ENCODE results near the gene LRRC53. TPM values are rescaled to one million over a fixed set of nuclear protein-coding genes. Genes with fewer than 3 reads are reported as not detected.

LRRC53 gene
- total and polyA plus RNA-seq, 2 experiments from 2014 or later: not detected

DNA sequence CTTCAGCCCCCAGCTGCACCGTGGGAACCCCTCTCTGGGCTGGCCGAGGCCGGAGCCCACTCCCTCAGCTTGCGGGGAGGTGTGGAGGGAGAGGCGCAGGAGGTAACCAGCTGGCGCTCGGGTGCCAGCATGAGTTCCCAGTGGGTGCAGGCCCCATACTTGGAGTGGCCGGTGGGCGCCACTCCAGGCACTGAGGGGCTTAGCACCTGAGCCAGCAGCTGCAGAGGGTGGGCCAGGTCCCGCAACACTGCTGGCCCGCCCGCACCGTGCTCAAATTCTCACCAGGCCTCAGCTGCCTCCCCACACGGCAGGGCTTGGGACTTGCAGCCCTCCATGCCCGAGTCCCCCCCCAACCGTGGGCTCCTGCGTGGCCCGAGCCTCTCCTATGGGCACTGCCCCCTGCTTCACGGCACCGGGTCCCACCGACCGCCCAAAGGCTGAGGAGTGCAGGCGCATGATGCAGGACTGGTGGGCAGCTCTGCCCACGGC, 47.2 kb downstream of the LRRC53 start:
- ATAC-seq: no peak
- H3K9me2 ChIP-seq (ENCODE audit: insufficient read depth): no peaks in the 10 kb centered on the region
- H2AFZ ChIP-seq: no peak overlapping the region
- H3K36me3 ChIP-seq (ENCODE audit: insufficient read depth): no peaks in the 10 kb centered on the region
- no peak for DNase-seq (ENCODE audit: low spot score)
- H3K4me3 Mint-ChIP-seq: no peak overlapping the region
- no peaks in the 10 kb centered on the region; the same call in 1 of the 2 replicates for H3K4me1 ChIP-seq (ENCODE audit: insufficient read depth)
- H4K20me1 ChIP-seq (replicated peaks; ENCODE audit: insufficient read depth): no peaks in the 10 kb centered on the region
- H3F3A ChIP-seq (replicated peaks; ENCODE audit: low read depth): no peaks in the 10 kb centered on the region
- no peak overlapping the region for H3K27ac ChIP-seq (ENCODE audit: low read depth)
- H3K36me3 Mint-ChIP-seq (ENCODE audit: low read depth): peaks cover 4% of the 10 kb centered on the region; the same call in 2 of the 3 replicates
- H3K27me3 Mint-ChIP-seq (ENCODE audit: insufficient read depth, low read depth, poor library complexity): peaks cover 2% of the 10 kb centered on the region
- H3K79me2 ChIP-seq (replicated peaks; ENCODE audit: insufficient read depth): no peaks in the 10 kb centered on the region
- H3K4me3 ChIP-seq: no peak overlapping the region
- H3K4me2 ChIP-seq: no peak overlapping the region
- peaks cover 15% of the 10 kb centered on the region for H3K9me3 Mint-ChIP-seq
- peaks cover 12% of the 10 kb centered on the region; the same call in 2 of the 3 replicates for H3K4me1 Mint-ChIP-seq
- no peak for TF ChIP-seq NANOG (IDR thresholded peaks at IDR 0.05; ENCODE audit: borderline replicate concordance)
- TF ChIP-seq, protein P1, sequence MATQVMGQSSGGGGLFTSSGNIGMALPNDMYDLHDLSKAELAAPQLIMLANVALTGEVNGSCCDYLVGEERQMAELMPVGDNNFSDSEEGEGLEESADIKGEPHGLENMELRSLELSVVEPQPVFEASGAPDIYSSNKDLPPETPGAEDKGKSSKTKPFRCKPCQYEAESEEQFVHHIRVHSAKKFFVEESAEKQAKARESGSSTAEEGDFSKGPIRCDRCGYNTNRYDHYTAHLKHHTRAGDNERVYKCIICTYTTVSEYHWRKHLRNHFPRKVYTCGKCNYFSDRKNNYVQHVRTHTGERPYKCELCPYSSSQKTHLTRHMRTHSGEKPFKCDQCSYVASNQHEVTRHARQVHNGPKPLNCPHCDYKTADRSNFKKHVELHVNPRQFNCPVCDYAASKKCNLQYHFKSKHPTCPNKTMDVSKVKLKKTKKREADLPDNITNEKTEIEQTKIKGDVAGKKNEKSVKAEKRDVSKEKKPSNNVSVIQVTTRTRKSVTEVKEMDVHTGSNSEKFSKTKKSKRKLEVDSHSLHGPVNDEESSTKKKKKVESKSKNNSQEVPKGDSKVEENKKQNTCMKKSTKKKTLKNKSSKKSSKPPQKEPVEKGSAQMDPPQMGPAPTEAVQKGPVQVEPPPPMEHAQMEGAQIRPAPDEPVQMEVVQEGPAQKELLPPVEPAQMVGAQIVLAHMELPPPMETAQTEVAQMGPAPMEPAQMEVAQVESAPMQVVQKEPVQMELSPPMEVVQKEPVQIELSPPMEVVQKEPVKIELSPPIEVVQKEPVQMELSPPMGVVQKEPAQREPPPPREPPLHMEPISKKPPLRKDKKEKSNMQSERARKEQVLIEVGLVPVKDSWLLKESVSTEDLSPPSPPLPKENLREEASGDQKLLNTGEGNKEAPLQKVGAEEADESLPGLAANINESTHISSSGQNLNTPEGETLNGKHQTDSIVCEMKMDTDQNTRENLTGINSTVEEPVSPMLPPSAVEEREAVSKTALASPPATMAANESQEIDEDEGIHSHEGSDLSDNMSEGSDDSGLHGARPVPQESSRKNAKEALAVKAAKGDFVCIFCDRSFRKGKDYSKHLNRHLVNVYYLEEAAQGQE (IDR thresholded peaks at IDR 0.05; ENCODE audit: unreplicated experiment): no peak
- no peak for TF ChIP-seq STAT1 (IDR thresholded peaks at IDR 0.05; ENCODE audit: unreplicated experiment)
- TF ChIP-seq POLR2AphosphoS5 (IDR thresholded peaks at IDR 0.05; ENCODE audit: low read depth): no peak
- TF ChIP-seq JUNB (IDR thresholded peaks at IDR 0.05; ENCODE audit: unreplicated experiment): no peak
- TF ChIP-seq CREB1 (CRISPR knock-in tag; IDR thresholded peaks at IDR 0.05; ENCODE audit: low read depth): no peak
- TF ChIP-seq ZNF114 (CRISPR knock-in tag; IDR thresholded peaks at IDR 0.05): no peak
- no peak for TF ChIP-seq EZH2phosphoT487 (IDR thresholded peaks at IDR 0.05; ENCODE audit: unreplicated experiment)
- H3K27ac Mint-ChIP-seq: no peak overlapping the region
- H3K27me3 ChIP-seq (ENCODE audit: insufficient read depth): no peaks in the 10 kb centered on the region

- H2AFZ ChIP-seq: no peak overlapping the region
- DNase-seq (ENCODE audit: low spot score) (no peak), ATAC-seq (no peak)
- H3K4me1 Mint-ChIP-seq: peaks cover 12% of the 10 kb centered on the region; the same call in 2 of the 3 replicates
- no peaks in the 10 kb centered on the region for H3F3A ChIP-seq (replicated peaks; ENCODE audit: low read depth)
- H3K4me2 ChIP-seq: no peak overlapping the region
- no peaks in the 10 kb centered on the region for H3K9me2 ChIP-seq (ENCODE audit: insufficient read depth)
- H3K36me3 Mint-ChIP-seq (ENCODE audit: low read depth): peaks cover 4% of the 10 kb centered on the region; the same call in 2 of the 3 replicates
- H3K27me3 ChIP-seq (ENCODE audit: insufficient read depth): no peaks in the 10 kb centered on the region
- H4K20me1 ChIP-seq (replicated peaks; ENCODE audit: insufficient read depth): no peaks in the 10 kb centered on the region
- peaks cover 15% of the 10 kb centered on the region for H3K9me3 Mint-ChIP-seq
- no peaks in the 10 kb centered on the region; the same call in 1 of the 2 replicates for H3K4me1 ChIP-seq (ENCODE audit: insufficient read depth)
- H3K4me3 Mint-ChIP-seq: no peak overlapping the region
- peaks cover 2% of the 10 kb centered on the region for H3K27me3 Mint-ChIP-seq (ENCODE audit: insufficient read depth, low read depth, poor library complexity)
- H3K4me3 ChIP-seq: no peak overlapping the region
- no peaks in the 10 kb centered on the region for H3K79me2 ChIP-seq (replicated peaks; ENCODE audit: insufficient read depth)
- no peak overlapping the region for H3K27ac ChIP-seq (ENCODE audit: low read depth)
- no peaks in the 10 kb centered on the region for H3K36me3 ChIP-seq (ENCODE audit: insufficient read depth)
- no peak overlapping the region for H3K27ac Mint-ChIP-seq
- no peak for TF ChIP-seq ZNF462 (CRISPR knock-in tag; IDR thresholded peaks at IDR 0.05)
- TF ChIP-seq JUNB (IDR thresholded peaks at IDR 0.05; ENCODE audit: unreplicated experiment): no peak
- no peak for TF ChIP-seq CREB1 (CRISPR knock-in tag; IDR thresholded peaks at IDR 0.05; ENCODE audit: low read depth)
- TF ChIP-seq, protein P2, sequence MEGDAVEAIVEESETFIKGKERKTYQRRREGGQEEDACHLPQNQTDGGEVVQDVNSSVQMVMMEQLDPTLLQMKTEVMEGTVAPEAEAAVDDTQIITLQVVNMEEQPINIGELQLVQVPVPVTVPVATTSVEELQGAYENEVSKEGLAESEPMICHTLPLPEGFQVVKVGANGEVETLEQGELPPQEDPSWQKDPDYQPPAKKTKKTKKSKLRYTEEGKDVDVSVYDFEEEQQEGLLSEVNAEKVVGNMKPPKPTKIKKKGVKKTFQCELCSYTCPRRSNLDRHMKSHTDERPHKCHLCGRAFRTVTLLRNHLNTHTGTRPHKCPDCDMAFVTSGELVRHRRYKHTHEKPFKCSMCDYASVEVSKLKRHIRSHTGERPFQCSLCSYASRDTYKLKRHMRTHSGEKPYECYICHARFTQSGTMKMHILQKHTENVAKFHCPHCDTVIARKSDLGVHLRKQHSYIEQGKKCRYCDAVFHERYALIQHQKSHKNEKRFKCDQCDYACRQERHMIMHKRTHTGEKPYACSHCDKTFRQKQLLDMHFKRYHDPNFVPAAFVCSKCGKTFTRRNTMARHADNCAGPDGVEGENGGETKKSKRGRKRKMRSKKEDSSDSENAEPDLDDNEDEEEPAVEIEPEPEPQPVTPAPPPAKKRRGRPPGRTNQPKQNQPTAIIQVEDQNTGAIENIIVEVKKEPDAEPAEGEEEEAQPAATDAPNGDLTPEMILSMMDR (conservative IDR thresholded peaks at IDR 0.05; ENCODE audit: low read depth in 2 of 2): no peak
- no peak for TF ChIP-seq EZH2 (IDR thresholded peaks at IDR 0.05; ENCODE audit: low read depth, unreplicated experiment)
Observed at GRCh38 chr1:74464037-74464436, 48.4 kb downstream of the LRRC53 start.
